ENCODE data around the gene CXXC5. TPM values are rescaled to one million over a fixed set of nuclear protein-coding genes. Genes with fewer than 3 reads are reported as not detected.

Gene CXXC5
- total RNA-seq, 1 donor from 2014 or later: 17.2 TPM

DNA sequence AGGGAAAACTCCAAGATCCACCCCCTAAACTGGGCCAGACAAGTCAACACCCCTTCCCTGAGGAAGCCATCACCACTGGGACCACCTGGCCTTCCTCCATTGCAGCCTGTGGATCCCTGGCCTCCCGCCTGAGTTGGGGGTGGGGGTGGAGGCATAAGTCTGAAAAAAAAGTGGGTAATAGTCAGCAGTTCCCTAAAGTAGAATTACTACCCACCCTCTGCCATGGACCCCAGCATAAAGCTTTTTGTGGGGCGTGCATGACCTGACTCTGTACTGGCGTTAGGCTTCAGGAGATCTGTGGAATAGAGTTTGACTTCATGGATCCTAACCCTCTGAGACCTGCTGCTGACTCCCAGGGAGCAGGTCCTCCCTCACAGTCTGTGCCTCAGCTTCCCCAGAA lies 2.0 kb upstream of the CXXC5 start:
- peaks cover 42% of the 10 kb centered on the region for H4K20me1 ChIP-seq (ENCODE audit: low read depth)
- Mint-ChIP-seq H3K36me3 (peaks cover 5% of the 10 kb centered on the region), H3K9me3 (no peaks in the 10 kb centered on the region), H3K27ac (no peak overlapping the region), H3K4me1 (peaks cover 48% of the 10 kb centered on the region), H3K4me3 (peak overlapping the region; percentile 87), H3K27me3 (ENCODE audit: insufficient read depth, low read depth) (peaks cover 22% of the 10 kb centered on the region)
- no peak overlapping the region for H3K4me2 ChIP-seq
- no peak overlapping the region for H3K9ac ChIP-seq
- H3K4me3 ChIP-seq: no peak overlapping the region
- H3K79me2 ChIP-seq (ENCODE audit: low read depth): peaks cover 15% of the 10 kb centered on the region
- H2AFZ ChIP-seq (replicated peaks): no peak overlapping the region
- no peak overlapping the region for H3K27ac ChIP-seq
- TF ChIP-seq EZH2phosphoT487 (IDR thresholded peaks at IDR 0.05) (no peak), EZH2 (IDR thresholded peaks at IDR 0.05) (no peak)
- TF ChIP-seq, protein P1, sequence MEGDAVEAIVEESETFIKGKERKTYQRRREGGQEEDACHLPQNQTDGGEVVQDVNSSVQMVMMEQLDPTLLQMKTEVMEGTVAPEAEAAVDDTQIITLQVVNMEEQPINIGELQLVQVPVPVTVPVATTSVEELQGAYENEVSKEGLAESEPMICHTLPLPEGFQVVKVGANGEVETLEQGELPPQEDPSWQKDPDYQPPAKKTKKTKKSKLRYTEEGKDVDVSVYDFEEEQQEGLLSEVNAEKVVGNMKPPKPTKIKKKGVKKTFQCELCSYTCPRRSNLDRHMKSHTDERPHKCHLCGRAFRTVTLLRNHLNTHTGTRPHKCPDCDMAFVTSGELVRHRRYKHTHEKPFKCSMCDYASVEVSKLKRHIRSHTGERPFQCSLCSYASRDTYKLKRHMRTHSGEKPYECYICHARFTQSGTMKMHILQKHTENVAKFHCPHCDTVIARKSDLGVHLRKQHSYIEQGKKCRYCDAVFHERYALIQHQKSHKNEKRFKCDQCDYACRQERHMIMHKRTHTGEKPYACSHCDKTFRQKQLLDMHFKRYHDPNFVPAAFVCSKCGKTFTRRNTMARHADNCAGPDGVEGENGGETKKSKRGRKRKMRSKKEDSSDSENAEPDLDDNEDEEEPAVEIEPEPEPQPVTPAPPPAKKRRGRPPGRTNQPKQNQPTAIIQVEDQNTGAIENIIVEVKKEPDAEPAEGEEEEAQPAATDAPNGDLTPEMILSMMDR (IDR thresholded peaks at IDR 0.05): no peak
- peaks cover 36% of the 10 kb centered on the region for H3K4me1 ChIP-seq
- H3K9me3 ChIP-seq (ENCODE audit: low read depth): no peaks in the 10 kb centered on the region
- no peaks in the 10 kb centered on the region for H3K36me3 ChIP-seq
- no peak for DNase-seq (ENCODE audit: low spot score)
- peaks cover 42% of the 10 kb centered on the region for H3K27me3 ChIP-seq
- H3F3A ChIP-seq (ENCODE audit: low read depth): peaks cover 40% of the 10 kb centered on the region

DNA sequence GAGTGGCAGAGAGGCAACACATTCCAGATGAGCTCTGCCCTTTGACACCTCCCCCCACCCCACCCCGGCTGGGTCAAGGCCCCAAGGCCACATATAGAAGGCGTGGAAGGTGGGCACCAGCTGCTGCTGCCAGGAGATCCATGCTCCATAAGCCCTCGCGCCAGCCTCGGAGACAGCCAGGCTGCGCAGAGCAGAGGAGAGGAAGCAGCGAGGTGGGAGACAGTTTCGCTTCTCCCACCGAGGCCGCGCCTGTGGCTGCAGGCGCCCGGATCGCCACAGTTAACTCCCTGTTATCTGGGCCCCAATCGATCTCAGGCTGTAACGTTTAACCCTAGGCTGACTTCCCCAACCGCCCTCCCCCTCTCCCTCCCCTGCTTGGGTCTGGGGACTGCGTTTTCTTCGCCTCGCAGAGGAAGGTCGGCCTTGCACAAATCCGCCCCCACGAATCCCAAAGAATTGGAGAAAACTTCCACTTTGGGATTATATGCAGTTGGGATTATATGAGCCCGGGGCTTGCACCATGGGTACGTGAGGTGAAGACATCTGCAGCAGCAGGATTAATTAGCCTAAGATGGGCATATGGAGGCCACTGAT lies 1.1 kb upstream of the CXXC5 start:
- TF ChIP-seq, protein P1 (IDR thresholded peaks at IDR 0.05): no peak
- TF ChIP-seq EZH2 (IDR thresholded peaks at IDR 0.05) (no peak), EZH2phosphoT487 (IDR thresholded peaks at IDR 0.05) (no peak)
- H3K27me3 ChIP-seq: peaks cover 42% of the 10 kb centered on the region
- no peaks in the 10 kb centered on the region for H3K36me3 ChIP-seq
- H3F3A ChIP-seq (ENCODE audit: low read depth): peaks cover 49% of the 10 kb centered on the region
- Mint-ChIP-seq H3K27ac (no peak overlapping the region), H3K4me1 (peaks cover 48% of the 10 kb centered on the region), H3K4me3 (peak overlapping the region; percentile 87), H3K36me3 (peaks cover 5% of the 10 kb centered on the region), H3K9me3 (no peaks in the 10 kb centered on the region), H3K27me3 (ENCODE audit: insufficient read depth, low read depth) (peaks cover 22% of the 10 kb centered on the region)
- peaks cover 18% of the 10 kb centered on the region for H3K79me2 ChIP-seq (ENCODE audit: low read depth)
- H3K27ac ChIP-seq: no peak overlapping the region
- H3K9ac ChIP-seq: no peak overlapping the region
- peak overlapping the region; percentile 97 for H3K4me2 ChIP-seq
- DNase-seq (ENCODE audit: low spot score): peak; percentile 67
- H2AFZ ChIP-seq (replicated peaks): no peak overlapping the region
- H3K4me3 ChIP-seq: peak overlapping the region; percentile 89
- H3K9me3 ChIP-seq (ENCODE audit: low read depth): no peaks in the 10 kb centered on the region
- H3K4me1 ChIP-seq: peaks cover 42% of the 10 kb centered on the region
- peaks cover 38% of the 10 kb centered on the region for H4K20me1 ChIP-seq (ENCODE audit: low read depth)

DNA sequence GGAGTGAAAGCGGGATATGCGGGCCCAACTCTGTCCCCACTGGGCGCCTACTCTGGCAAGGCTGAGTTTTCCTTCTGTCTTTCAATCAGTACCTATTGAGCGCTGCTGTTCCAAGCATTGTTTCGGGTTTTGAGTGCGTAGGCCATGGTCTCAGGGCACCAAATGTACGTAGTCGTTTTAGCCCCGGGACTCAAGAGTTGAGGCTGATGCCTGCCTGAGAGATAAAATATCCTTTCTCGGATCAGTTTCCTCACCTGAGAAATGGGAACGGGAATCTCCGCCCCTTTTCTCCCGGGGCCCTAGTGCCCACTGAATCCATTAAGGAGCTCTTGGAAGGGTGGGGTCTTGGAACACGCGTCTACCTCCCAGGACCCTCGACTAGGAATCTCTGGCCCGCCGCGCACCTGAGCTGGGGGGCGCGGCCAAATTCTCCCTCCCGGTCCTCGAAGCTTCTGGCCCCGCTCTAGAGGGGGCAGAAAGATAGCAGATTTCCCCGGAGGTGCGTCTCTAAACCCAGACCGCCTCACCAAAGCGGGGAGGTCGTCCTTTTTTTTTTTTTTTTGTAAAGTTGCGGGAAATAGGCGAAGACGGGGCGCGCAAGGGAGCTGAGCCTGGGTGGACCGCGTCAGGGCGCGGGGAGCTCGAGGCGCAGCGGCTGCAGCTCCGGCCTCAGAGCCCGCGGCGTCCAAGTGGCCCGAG lies 494 bp upstream of the CXXC5 start:
- peaks cover 24% of the 10 kb centered on the region for H3K79me2 ChIP-seq (ENCODE audit: low read depth)
- peak; percentile 49 for DNase-seq (ENCODE audit: low spot score)
- H3K36me3 ChIP-seq: no peaks in the 10 kb centered on the region
- Mint-ChIP-seq H3K4me3 (peak overlapping the region; percentile 87), H3K4me1 (peaks cover 50% of the 10 kb centered on the region), H3K27me3 (ENCODE audit: insufficient read depth, low read depth) (peaks cover 22% of the 10 kb centered on the region), H3K36me3 (peaks cover 5% of the 10 kb centered on the region), H3K27ac (no peak overlapping the region), H3K9me3 (no peaks in the 10 kb centered on the region)
- TF ChIP-seq, protein P1 (IDR thresholded peaks at IDR 0.05): no peak
- no peak for TF ChIP-seq EZH2 (IDR thresholded peaks at IDR 0.05)
- no peak for TF ChIP-seq EZH2phosphoT487 (IDR thresholded peaks at IDR 0.05)
- no peaks in the 10 kb centered on the region for H3K9me3 ChIP-seq (ENCODE audit: low read depth)
- H3K4me3 ChIP-seq: peak overlapping the region; percentile 89
- no peak overlapping the region for H3K9ac ChIP-seq
- H4K20me1 ChIP-seq (ENCODE audit: low read depth): peaks cover 34% of the 10 kb centered on the region
- peaks cover 42% of the 10 kb centered on the region for H3K27me3 ChIP-seq
- H3K27ac ChIP-seq: no peak overlapping the region
- H2AFZ ChIP-seq (replicated peaks): no peak overlapping the region
- peaks cover 46% of the 10 kb centered on the region for H3K4me1 ChIP-seq
- H3K4me2 ChIP-seq: peak overlapping the region; percentile 97
- peaks cover 56% of the 10 kb centered on the region for H3F3A ChIP-seq (ENCODE audit: low read depth)
